ENCODE measurements around the gene ZFP30.

Gene ZFP30

GRCh38 chr19:37654629-37655300, 500 bp downstream of the ZFP30 start:
- H3K27me3 ChIP-seq (ENCODE audit: low read length) = no peaks in the 10 kb centered on the region
- H4K20me1 ChIP-seq (ENCODE audit: low read depth, low read length) = no peaks in the 10 kb centered on the region
- H2AFZ ChIP-seq (ENCODE audit: low read depth, low read length, severe bottlenecking) = peak overlapping the region; percentile 98
- peak overlapping the region; percentile 63 for H3K4me3 ChIP-seq (ENCODE audit: insufficient read depth, low read length, poor library complexity, severe bottlenecking)
- H3K9me2 ChIP-seq (replicated peaks; ENCODE audit: insufficient read depth, low read length) = no peaks in the 10 kb centered on the region
- H3K79me2 ChIP-seq (ENCODE audit: insufficient read depth, low read length) = peaks cover 40% of the 10 kb centered on the region
- no peaks in the 10 kb centered on the region for H3K9me3 ChIP-seq (ENCODE audit: insufficient read depth, low read length)
- H3K27ac ChIP-seq (ENCODE audit: low read depth, low read length) = peak overlapping the region; percentile 41
- peak overlapping the region; percentile 67 for H3K9ac ChIP-seq (ENCODE audit: low read length)
- H3K36me3 ChIP-seq (ENCODE audit: low read length) = peaks cover 3% of the 10 kb centered on the region; the same call in 1 of the 2 replicates
- H3F3A ChIP-seq (ENCODE audit: insufficient read depth) = peaks cover 15% of the 10 kb centered on the region; the same call in 1 of the 2 replicates
- TF ChIP-seq, protein P1, sequence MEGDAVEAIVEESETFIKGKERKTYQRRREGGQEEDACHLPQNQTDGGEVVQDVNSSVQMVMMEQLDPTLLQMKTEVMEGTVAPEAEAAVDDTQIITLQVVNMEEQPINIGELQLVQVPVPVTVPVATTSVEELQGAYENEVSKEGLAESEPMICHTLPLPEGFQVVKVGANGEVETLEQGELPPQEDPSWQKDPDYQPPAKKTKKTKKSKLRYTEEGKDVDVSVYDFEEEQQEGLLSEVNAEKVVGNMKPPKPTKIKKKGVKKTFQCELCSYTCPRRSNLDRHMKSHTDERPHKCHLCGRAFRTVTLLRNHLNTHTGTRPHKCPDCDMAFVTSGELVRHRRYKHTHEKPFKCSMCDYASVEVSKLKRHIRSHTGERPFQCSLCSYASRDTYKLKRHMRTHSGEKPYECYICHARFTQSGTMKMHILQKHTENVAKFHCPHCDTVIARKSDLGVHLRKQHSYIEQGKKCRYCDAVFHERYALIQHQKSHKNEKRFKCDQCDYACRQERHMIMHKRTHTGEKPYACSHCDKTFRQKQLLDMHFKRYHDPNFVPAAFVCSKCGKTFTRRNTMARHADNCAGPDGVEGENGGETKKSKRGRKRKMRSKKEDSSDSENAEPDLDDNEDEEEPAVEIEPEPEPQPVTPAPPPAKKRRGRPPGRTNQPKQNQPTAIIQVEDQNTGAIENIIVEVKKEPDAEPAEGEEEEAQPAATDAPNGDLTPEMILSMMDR (IDR thresholded peaks at IDR 0.05; ENCODE audit: insufficient read depth, low read length, poor library complexity, severe bottlenecking) = no peak
- TF ChIP-seq EZH2phosphoT487 (conservative IDR thresholded peaks at IDR 0.05; ENCODE audit: low read length) = no peak
- H3K4me2 ChIP-seq (ENCODE audit: low read depth, low read length, poor library complexity, severe bottlenecking) = peak overlapping the region; percentile 91

DNA sequence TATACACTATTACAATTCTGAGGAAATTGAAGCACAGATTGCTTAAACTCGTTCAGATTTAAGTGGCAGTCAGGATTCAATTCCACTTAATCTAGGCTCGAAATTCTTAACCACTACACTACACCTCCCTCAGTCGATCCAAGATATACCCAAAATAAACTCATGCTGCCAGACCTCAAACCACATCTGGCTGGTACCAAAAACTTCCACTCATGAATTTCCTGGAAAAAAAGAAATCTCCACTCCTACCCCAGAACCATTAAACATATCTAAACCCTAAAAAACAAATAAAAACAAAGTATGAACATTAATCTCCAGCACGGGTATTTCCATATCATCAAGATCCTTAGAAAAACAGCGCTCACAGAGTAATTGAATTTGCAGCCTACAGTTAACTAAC, 1.1 kb downstream of the ZFP30 start:
- H2AFZ ChIP-seq (ENCODE audit: low read depth, low read length, severe bottlenecking) = peak overlapping the region; percentile 98
- H3K27ac ChIP-seq (ENCODE audit: low read depth, low read length) = 0 out of 2 replicates have a peak overlapping the region, but pooled peaks have one; percentile 13
- H3K4me2 ChIP-seq (ENCODE audit: low read depth, low read length, poor library complexity, severe bottlenecking) = peak overlapping the region; percentile 91
- H3K9me2 ChIP-seq (replicated peaks; ENCODE audit: insufficient read depth, low read length) = no peaks in the 10 kb centered on the region
- H3F3A ChIP-seq (ENCODE audit: insufficient read depth) = peaks cover 15% of the 10 kb centered on the region; the same call in 1 of the 2 replicates
- peaks cover 6% of the 10 kb centered on the region; the same call in 1 of the 2 replicates for H3K36me3 ChIP-seq (ENCODE audit: low read length)
- H3K4me3 ChIP-seq (ENCODE audit: insufficient read depth, low read length, poor library complexity, severe bottlenecking) = peak overlapping the region; percentile 63
- TF ChIP-seq, protein P1 (IDR thresholded peaks at IDR 0.05; ENCODE audit: insufficient read depth, low read length, poor library complexity, severe bottlenecking) = no peak
- TF ChIP-seq EZH2phosphoT487 (conservative IDR thresholded peaks at IDR 0.05; ENCODE audit: low read length) = no peak
- H4K20me1 ChIP-seq (ENCODE audit: low read depth, low read length) = no peaks in the 10 kb centered on the region
- H3K9me3 ChIP-seq (ENCODE audit: insufficient read depth, low read length) = no peaks in the 10 kb centered on the region
- H3K79me2 ChIP-seq (ENCODE audit: insufficient read depth, low read length) = peaks cover 44% of the 10 kb centered on the region
- peak overlapping the region; percentile 67 for H3K9ac ChIP-seq (ENCODE audit: low read length)
- no peaks in the 10 kb centered on the region for H3K27me3 ChIP-seq (ENCODE audit: low read length)

DNA sequence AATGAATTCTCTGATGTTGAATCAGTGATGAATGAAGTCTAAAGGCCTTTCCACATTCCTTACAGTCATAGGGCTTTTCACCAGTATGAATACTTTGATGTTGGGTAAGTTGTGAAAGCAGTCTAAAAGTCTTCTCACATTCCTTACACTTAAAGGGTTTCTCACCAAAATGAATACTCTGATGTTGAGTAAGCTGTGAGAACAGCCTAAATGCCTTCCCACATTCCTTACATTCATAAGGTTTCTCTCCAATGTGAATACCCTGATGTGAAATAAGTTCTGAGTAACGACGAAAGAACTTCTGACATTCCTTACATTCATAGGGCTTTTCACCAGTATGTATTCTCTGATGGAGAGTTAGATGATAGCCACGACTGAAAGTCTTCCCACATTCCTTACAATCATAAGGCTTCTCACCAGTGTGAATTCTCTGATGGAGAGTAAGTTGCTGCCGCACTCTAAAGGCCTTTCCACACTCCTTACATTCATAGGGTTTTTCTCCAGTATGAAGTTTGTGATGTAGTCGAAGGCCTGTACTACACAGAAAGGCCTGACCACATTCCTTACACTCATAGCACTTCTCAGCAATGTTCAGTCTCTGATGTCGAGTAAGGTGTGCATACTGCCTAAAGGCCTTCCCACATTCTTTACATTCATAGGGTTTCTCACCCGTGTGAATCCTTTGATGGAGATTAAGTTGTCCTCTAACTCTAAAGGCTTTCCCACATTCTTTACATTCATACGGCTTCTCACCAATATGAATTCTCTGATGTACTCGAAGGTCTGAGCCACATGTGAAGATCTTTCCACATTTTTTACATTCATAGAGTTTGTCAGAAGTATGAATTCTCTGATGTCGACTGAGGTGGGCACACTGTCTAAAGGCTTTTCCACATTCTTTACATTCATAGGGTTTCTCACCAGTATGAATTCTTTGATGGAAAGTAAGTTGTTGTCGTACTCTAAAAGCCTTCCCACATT, 19.9 kb downstream of the ZFP30 start:
- Histone ChIP-seq H3K27me3 (ENCODE audit: low read length) (no peaks in the 10 kb centered on the region), H3K9me3 (ENCODE audit: insufficient read depth, low read length) (peaks cover 52% of the 10 kb centered on the region), H2AFZ (ENCODE audit: low read depth, low read length, severe bottlenecking) (no peak overlapping the region), H3K27ac (ENCODE audit: low read depth, low read length) (no peak overlapping the region), H4K20me1 (ENCODE audit: low read depth, low read length) (no peaks in the 10 kb centered on the region), H3K9ac (ENCODE audit: low read length) (no peak overlapping the region), H3K4me2 (ENCODE audit: low read depth, low read length, poor library complexity, severe bottlenecking) (no peak overlapping the region), H3K9me2 (replicated peaks; ENCODE audit: insufficient read depth, low read length) (no peaks in the 10 kb centered on the region), H3K36me3 (ENCODE audit: low read length) (peaks cover 34% of the 10 kb centered on the region), H3K79me2 (ENCODE audit: insufficient read depth, low read length) (no peaks in the 10 kb centered on the region), H3F3A (ENCODE audit: insufficient read depth) (no peaks in the 10 kb centered on the region), H3K4me3 (ENCODE audit: insufficient read depth, low read length, poor library complexity, severe bottlenecking) (no peak overlapping the region)
- TF ChIP-seq EZH2phosphoT487 (conservative IDR thresholded peaks at IDR 0.05; ENCODE audit: low read length) = no peak
- TF ChIP-seq, protein P1 (IDR thresholded peaks at IDR 0.05; ENCODE audit: insufficient read depth, low read length, poor library complexity, severe bottlenecking) = no peak
